ENCODE results near the gene ALLC. TPM values are rescaled to one million over a fixed set of nuclear protein-coding genes. Genes with fewer than 3 reads are reported as not detected.

Gene ALLC
- total RNA-seq, 3 donors from 2014 or later = 0.16 TPM; not detected in 2

- no peaks in the 10 kb centered on the region for H3K9me3 ChIP-seq
- intact Hi-C loops (cut with DNase I; ENCODE audit: low total_unique reads) = no loop called here
- no peak overlapping the region for H3K27ac ChIP-seq
- H3K36me3 ChIP-seq = no peaks in the 10 kb centered on the region
- H3K27me3 ChIP-seq = no peaks in the 10 kb centered on the region
- TF ChIP-seq POLR2AphosphoS5 (IDR thresholded peaks at IDR 0.05) = no peak
- TF ChIP-seq POLR2A (IDR thresholded peaks at IDR 0.05) = no peak
- DNase-seq (ENCODE audit: low spot score in 2 of 2) = no peak
- H3K4me1 ChIP-seq = no peaks in the 10 kb centered on the region
- H3K4me3 ChIP-seq = no peak overlapping the region
These were observed 81.3 kb downstream of the ALLC start for GRCh38 chr2:3739313-3739712.

- TF ChIP-seq POLR2A (IDR thresholded peaks at IDR 0.05) (no peak), POLR2AphosphoS5 (IDR thresholded peaks at IDR 0.05) (no peak)
- TF ChIP-seq, protein P1, sequence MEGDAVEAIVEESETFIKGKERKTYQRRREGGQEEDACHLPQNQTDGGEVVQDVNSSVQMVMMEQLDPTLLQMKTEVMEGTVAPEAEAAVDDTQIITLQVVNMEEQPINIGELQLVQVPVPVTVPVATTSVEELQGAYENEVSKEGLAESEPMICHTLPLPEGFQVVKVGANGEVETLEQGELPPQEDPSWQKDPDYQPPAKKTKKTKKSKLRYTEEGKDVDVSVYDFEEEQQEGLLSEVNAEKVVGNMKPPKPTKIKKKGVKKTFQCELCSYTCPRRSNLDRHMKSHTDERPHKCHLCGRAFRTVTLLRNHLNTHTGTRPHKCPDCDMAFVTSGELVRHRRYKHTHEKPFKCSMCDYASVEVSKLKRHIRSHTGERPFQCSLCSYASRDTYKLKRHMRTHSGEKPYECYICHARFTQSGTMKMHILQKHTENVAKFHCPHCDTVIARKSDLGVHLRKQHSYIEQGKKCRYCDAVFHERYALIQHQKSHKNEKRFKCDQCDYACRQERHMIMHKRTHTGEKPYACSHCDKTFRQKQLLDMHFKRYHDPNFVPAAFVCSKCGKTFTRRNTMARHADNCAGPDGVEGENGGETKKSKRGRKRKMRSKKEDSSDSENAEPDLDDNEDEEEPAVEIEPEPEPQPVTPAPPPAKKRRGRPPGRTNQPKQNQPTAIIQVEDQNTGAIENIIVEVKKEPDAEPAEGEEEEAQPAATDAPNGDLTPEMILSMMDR (IDR thresholded peaks at IDR 0.05) = no peak
- H3K36me3 ChIP-seq = no peaks in the 10 kb centered on the region
These were observed 83.4 kb downstream of the ALLC start for GRCh38 chr2:3741396-3741795.

DNA sequence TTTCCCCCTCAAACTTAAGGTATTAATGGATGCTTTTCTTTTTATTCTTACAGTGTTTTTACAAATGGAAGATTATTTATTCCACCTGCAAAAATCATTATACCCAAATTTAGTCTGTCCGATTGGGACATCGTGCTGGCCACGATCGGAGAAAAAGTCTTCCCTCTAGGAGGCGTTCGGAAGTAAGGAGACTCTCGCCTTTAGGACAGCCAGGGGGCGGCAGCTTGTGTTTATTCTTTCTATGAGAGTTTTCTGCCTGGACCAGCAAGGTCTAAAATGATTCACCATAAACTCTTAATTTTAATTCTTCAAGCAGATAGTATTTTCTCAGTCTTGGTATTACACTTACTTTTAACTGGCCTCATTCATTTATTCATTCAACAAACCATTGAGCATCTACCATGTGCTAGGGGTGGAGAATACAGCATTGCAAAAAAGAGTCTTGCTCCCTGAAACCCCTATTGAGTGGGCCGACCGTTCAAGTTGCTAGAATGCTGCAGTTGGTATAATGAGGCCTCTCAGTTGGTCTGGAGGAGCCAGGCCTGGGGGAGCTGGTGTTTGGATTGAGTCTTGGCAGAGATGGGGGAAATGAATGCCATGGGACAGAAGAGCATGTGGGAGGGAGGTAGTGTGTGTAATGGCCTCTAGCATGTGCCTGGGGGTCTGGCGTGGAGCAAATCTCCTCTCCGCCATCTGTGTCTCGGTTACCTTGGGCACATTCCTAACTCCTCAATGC, 84.0 kb downstream of the ALLC start:
- intact Hi-C loops (cut with DNase I; ENCODE audit: low total_unique reads) = no loop called here
- TF ChIP-seq POLR2A (IDR thresholded peaks at IDR 0.05) (no peak), POLR2AphosphoS5 (IDR thresholded peaks at IDR 0.05) (no peak)
- TF ChIP-seq, protein P1 (IDR thresholded peaks at IDR 0.05) = no peak
- Histone ChIP-seq H3K36me3 (no peaks in the 10 kb centered on the region), H3K9me3 (no peaks in the 10 kb centered on the region), H3K27me3 (no peaks in the 10 kb centered on the region), H3K27ac (no peak overlapping the region), H3K4me1 (no peaks in the 10 kb centered on the region), H3K4me3 (no peak overlapping the region)
- DNase-seq (ENCODE audit: low spot score in 2 of 2) = no peak

More at GRCh38 chr2:3741396-3741795, 83.4 kb downstream of the ALLC start:
- H3K27me3 ChIP-seq = no peaks in the 10 kb centered on the region
- no peaks in the 10 kb centered on the region for H3K4me1 ChIP-seq
- H3K27ac ChIP-seq = no peak overlapping the region
- H3K4me3 ChIP-seq = no peak overlapping the region
- no peaks in the 10 kb centered on the region for H3K9me3 ChIP-seq
- intact Hi-C loops (cut with DNase I; ENCODE audit: low total_unique reads) = no loop called here
- DNase-seq (ENCODE audit: low spot score in 2 of 2) = no peak

DNA sequence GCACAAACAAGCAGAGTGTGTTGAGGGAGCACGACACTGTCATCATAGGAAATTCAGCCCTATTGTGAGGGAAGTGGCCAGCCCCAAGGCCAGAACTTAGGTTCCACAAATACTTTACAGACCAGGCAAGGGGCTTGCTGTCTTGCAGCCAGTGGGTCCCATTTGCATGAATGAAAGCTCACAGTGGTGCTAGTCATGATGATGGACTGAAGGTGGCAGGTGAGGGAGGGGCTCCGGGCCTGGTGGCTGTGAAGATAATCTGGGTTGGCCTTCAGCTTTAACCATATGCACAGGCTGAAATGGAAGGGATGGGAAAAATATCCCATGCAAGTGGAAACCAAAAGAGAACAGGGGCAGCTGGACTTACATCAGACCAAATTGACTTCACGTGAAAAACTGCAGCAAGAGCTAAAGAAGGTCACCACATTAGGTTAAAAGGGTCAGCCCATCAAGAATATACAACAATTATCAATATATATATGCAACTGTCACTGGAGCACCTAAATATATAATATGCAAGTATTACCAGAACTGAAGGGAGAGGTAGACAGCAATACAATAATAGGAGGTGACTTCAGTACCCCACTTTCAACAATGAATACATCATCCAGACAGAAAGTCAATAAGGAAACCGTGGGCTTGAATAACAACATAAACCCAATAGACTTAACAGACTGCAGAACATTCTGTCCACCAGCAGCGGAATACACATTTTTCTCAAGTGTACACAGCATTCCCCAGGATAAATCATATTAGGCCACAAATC, 84.9 kb downstream of the ALLC start:
- Histone ChIP-seq H3K4me3 (no peak overlapping the region), H3K36me3 (no peaks in the 10 kb centered on the region), H3K27ac (no peak overlapping the region), H3K9me3 (no peaks in the 10 kb centered on the region), H3K27me3 (no peaks in the 10 kb centered on the region), H3K4me1 (no peaks in the 10 kb centered on the region)
- DNase-seq (ENCODE audit: low spot score in 2 of 2) = no peak
- TF ChIP-seq POLR2AphosphoS5 (IDR thresholded peaks at IDR 0.05) (no peak), POLR2A (IDR thresholded peaks at IDR 0.05) (no peak)
- TF ChIP-seq, protein P1 (IDR thresholded peaks at IDR 0.05) = no peak
- intact Hi-C loops (cut with DNase I; ENCODE audit: low total_unique reads) = no loop called here

DNA sequence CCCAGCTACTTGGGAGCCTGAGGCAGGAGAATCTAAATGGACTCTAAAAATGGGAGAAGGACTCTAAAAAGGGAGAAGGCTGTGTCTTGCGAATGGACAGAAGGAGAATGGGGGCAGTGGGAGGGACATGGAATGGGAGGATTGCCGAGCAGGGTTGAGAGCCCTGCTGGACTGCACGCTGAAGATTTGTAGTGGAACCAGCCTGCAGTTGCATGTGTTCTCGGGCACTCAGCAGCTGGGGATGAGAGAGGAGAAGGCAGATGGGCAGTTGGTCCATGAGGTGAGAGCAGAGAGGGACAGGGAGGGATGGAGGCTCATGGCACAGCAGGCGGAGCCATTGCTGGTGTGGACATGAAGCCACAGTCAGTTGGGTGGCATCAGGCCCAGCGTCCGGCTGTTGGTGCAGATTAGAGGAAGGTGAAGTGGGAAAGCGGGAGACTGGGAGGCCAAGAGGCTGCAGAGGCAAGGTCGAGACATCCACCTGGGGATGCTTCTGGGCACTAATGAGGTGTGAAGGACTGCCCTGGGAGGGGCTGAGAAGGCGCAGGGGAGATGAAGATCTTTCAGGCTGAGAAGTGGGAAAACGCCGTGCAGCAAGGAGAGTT, 86.1 kb downstream of the ALLC start:
- TF ChIP-seq POLR2AphosphoS5 (IDR thresholded peaks at IDR 0.05) (no peak), POLR2A (IDR thresholded peaks at IDR 0.05) (no peak)
- TF ChIP-seq, protein P1 (IDR thresholded peaks at IDR 0.05) = no peak

More for the DNA sequence above, 86.1 kb downstream of the ALLC start:
- Histone ChIP-seq H3K27me3 (no peaks in the 10 kb centered on the region), H3K4me1 (no peaks in the 10 kb centered on the region), H3K9me3 (no peaks in the 10 kb centered on the region), H3K27ac (no peak overlapping the region), H3K36me3 (no peaks in the 10 kb centered on the region), H3K4me3 (no peak overlapping the region)
- intact Hi-C loops (cut with DNase I; ENCODE audit: low total_unique reads) = no loop called here
- DNase-seq (ENCODE audit: low spot score in 2 of 2) = no peak
